ENCODE measurements around the gene STMP1. TPM values are rescaled to one million over a fixed set of nuclear protein-coding genes. Genes with fewer than 3 reads are reported as not detected.

Gene STMP1
- total and polyA plus RNA-seq, 2 of the 13 experiments (the other 11 are each of a cell fraction or from before 2014, with no cell fraction given): 7.2 to 16.2 TPM

GRCh38 chr7:135662373-135663114 is at the start of gene STMP1 (continued):
- TF ChIP-seq HMG20A (CRISPR knock-in tag; IDR thresholded peaks at IDR 0.05; ENCODE audit: borderline replicate concordance): no peak
- peak; percentile 76; the same call in 1 of the 2 replicates for TF ChIP-seq THAP9 (CRISPR knock-in tag; IDR thresholded peaks at IDR 0.05; ENCODE audit: borderline replicate concordance)
- TF ChIP-seq ZNF121 (CRISPR knock-in tag; IDR thresholded peaks at IDR 0.05): 0 out of 2 replicates have a peak, but pooled peaks have one; percentile 31
- no peak for TF ChIP-seq ARID2 (CRISPR knock-in tag; IDR thresholded peaks at IDR 0.05; ENCODE audit: borderline replicate concordance)
- TF ChIP-seq KIAA2018 (CRISPR knock-in tag; IDR thresholded peaks at IDR 0.05; ENCODE audit: borderline replicate concordance): no peak; the same call in 1 of the 2 replicates
- TF ChIP-seq JUNB (CRISPR knock-in tag; IDR thresholded peaks at IDR 0.05; ENCODE audit: borderline replicate concordance): no peak
- peak; percentile 92; the same call in 1 of the 2 replicates for TF ChIP-seq ZNF616 (CRISPR knock-in tag; IDR thresholded peaks at IDR 0.05; ENCODE audit: low read depth)
- TF ChIP-seq ZNF576 (CRISPR knock-in tag; IDR thresholded peaks at IDR 0.05): no peak
- no peak for TF ChIP-seq ADNP (CRISPR knock-in tag; IDR thresholded peaks at IDR 0.05)
- TF ChIP-seq ZNF512 (CRISPR knock-in tag; IDR thresholded peaks at IDR 0.05): no peak
- TF ChIP-seq PAWR (CRISPR knock-in tag; IDR thresholded peaks at IDR 0.05; ENCODE audit: borderline replicate concordance): no peak
- no peak for TF ChIP-seq ZNF670 (CRISPR knock-in tag; IDR thresholded peaks at IDR 0.05; ENCODE audit: borderline replicate concordance)
- no peak for TF ChIP-seq RBM22 (optimal IDR thresholded peaks at IDR 0.05; ENCODE audit: low read length)
- TF ChIP-seq CENPX (CRISPR knock-in tag; IDR thresholded peaks at IDR 0.05): no peak
- peak; percentile 94 for TF ChIP-seq ZMYM4 (CRISPR knock-in tag; IDR thresholded peaks at IDR 0.05)
- TF ChIP-seq CCDC6 (CRISPR knock-in tag; IDR thresholded peaks at IDR 0.05): 0 out of 2 replicates have a peak, but pooled peaks have one; percentile 36

Measured in HepG2 (cell line).